ENCODE data around the gene PGRMC2.
A peak's percentile ranks its signal among the peaks of the same experiment; 100 is the strongest.
"Not testable (repeated sequence)": the region's sequence is repeated elsewhere in the genome, so short reads cannot be mapped to it uniquely, and the experiment has no call there.

Gene PGRMC2

GRCh38 chr4:128298146-128298758 is 10.6 kb upstream of the PGRMC2 start:
- DNase-seq, result no peak

- DNase-seq, result no peak
Observed at GRCh38 chr4:128295255-128295654, 7.6 kb upstream of the PGRMC2 start.

GRCh38 chr4:128294464-128294863 is 6.9 kb upstream of the PGRMC2 start:
- no peak for DNase-seq

- no peak for DNase-seq
Observed at GRCh38 chr4:128292349-128292748, 4.7 kb upstream of the PGRMC2 start.

- DNase-seq, result no peak
Observed at GRCh38 chr4:128291096-128291495, 3.5 kb upstream of the PGRMC2 start.

GRCh38 chr4:128290526-128290925 is 2.9 kb upstream of the PGRMC2 start:
- no peak for DNase-seq

GRCh38 chr4:128289523-128290158 is 2.0 kb upstream of the PGRMC2 start:
- no peak for DNase-seq

GRCh38 chr4:128288689-128289106 is 1.1 kb upstream of the PGRMC2 start:
- DNase-seq, result peak in 1 of 2 experiments; percentile 6

GRCh38 chr4:128287871-128288688 is 467 bp upstream of the PGRMC2 start:
- DNase-seq, result peak; percentile 100

GRCh38 chr4:128286474-128287058 is 1.0 kb downstream of the PGRMC2 start:
- DNase-seq, result peak; percentile 3 to 7

GRCh38 chr4:128285085-128285997 is 2.3 kb downstream of the PGRMC2 start:
- no peak for DNase-seq

GRCh38 chr4:128284317-128284716 is 3.3 kb downstream of the PGRMC2 start:
- no peak for DNase-seq

- no peak for DNase-seq
Observed at GRCh38 chr4:128283071-128283470, 4.5 kb downstream of the PGRMC2 start.

GRCh38 chr4:128282516-128282915 is 5.1 kb downstream of the PGRMC2 start:
- no peak for DNase-seq

GRCh38 chr4:128281354-128281753 is 6.3 kb downstream of the PGRMC2 start:
- no peak for DNase-seq

GRCh38 chr4:128279624-128280225 is 7.9 kb downstream of the PGRMC2 start:
- DNase-seq, result no peak

- DNase-seq, result no peak
Observed at GRCh38 chr4:128277856-128278255, 9.8 kb downstream of the PGRMC2 start.

- DNase-seq, result no peak
Observed at GRCh38 chr4:128275346-128275745, 12.3 kb downstream of the PGRMC2 start.

- DNase-seq, result no peak
Observed at GRCh38 chr4:128271551-128271950, 16.1 kb downstream of the PGRMC2 start.

GRCh38 chr4:128268970-128269369 is 18.6 kb downstream of the PGRMC2 start:
- DNase-seq, result no peak

GRCh38 chr4:128267745-128268144 is 19.9 kb downstream of the PGRMC2 start:
- DNase-seq, result no peak

- DNase-seq, result not testable (repeated sequence)
Observed at GRCh38 chr4:128267171-128267570, 20.4 kb downstream of the PGRMC2 start.

Data from activated CD4-positive, alpha-beta T cell treated with anti-CD3 and anti-CD28 coated beads, Interleukin-2, amount 50 U/mL, for 4 hours (primary cell).